ENCODE measurements around the gene NOTUM.

The NOTUM gene

DNA sequence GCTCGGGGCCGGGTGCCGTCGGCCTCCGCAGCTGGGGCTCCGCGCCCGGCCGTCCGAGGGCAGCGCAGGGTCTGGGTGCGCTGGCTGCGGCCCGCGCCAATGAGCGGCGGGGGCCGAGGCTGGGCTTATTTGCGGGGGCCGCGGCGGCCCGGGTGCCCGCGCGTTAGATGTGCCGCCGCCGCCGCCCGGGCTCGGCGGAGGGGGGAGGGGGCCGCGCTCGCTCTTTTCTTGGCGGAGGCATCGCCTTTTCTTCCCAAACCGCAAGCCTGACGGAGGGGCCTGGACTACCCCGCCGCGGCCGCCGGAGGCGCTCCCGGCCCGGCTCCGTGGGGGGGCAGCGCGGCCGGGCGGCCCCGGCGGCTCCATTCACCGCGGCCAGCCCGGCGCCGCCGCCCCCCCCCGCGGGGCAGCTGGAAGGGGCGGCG lies at the start of gene NOTUM:
Gene NOTUM, minus strand, starts transcription at position 101 of the 425 bp plus-strand sequence. CDS start 278 bp downstream, outside the sequence.
- no peak for TF ChIP-seq CTCF (conservative IDR thresholded peaks at IDR 0.05; ENCODE audit: control insufficient read depth, insufficient read depth, low read depth, low read length)
- no peak within 1 kb of the TSS for H3K4me3 ChIP-seq (ENCODE audit: control insufficient read depth, low read depth, low read length)
- no peak for DNase-seq (ENCODE audit: low read depth)

DNA sequence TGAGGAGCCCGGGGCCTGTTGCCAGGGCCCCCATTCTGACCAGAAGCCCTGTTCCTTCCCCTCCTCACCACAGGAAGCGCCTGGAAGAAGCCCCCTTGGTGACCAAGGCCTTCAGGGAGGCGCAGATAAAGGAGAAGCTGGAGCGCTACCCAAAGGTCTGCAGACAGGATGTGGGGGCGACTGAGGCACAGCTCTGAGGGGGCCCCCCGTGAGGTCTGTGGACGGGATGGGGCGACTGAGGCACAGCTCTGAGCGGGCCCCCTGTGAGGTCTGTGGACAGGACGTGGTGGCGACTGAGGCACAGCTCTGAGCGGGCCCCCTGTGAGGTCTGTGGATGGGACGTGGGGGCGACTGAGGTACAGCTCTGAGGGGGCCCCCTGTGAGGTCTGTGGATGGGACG lies 48.4 kb upstream of the NOTUM start:
- no peak overlapping the region for H3K4me3 ChIP-seq (ENCODE audit: control insufficient read depth, low read depth, low read length)
- no peak for TF ChIP-seq CTCF (conservative IDR thresholded peaks at IDR 0.05; ENCODE audit: control insufficient read depth, insufficient read depth, low read depth, low read length)
- DNase-seq (ENCODE audit: low read depth): no peak

- H3K4me3 ChIP-seq (ENCODE audit: control insufficient read depth, low read depth, low read length): no peak overlapping the region
- no peak for DNase-seq (ENCODE audit: low read depth)
- TF ChIP-seq CTCF (conservative IDR thresholded peaks at IDR 0.05; ENCODE audit: control insufficient read depth, insufficient read depth, low read depth, low read length): no peak
These were observed 48.0 kb upstream of the NOTUM start for GRCh38 chr17:82008941-82009405.

GRCh38 chr17:82008258-82008940 lies 47.4 kb upstream of the NOTUM start:
- H3K4me3 ChIP-seq (ENCODE audit: control insufficient read depth, low read depth, low read length): no peak overlapping the region
- no peak for TF ChIP-seq CTCF (conservative IDR thresholded peaks at IDR 0.05; ENCODE audit: control insufficient read depth, insufficient read depth, low read depth, low read length)
- no peak for DNase-seq (ENCODE audit: low read depth)

DNA sequence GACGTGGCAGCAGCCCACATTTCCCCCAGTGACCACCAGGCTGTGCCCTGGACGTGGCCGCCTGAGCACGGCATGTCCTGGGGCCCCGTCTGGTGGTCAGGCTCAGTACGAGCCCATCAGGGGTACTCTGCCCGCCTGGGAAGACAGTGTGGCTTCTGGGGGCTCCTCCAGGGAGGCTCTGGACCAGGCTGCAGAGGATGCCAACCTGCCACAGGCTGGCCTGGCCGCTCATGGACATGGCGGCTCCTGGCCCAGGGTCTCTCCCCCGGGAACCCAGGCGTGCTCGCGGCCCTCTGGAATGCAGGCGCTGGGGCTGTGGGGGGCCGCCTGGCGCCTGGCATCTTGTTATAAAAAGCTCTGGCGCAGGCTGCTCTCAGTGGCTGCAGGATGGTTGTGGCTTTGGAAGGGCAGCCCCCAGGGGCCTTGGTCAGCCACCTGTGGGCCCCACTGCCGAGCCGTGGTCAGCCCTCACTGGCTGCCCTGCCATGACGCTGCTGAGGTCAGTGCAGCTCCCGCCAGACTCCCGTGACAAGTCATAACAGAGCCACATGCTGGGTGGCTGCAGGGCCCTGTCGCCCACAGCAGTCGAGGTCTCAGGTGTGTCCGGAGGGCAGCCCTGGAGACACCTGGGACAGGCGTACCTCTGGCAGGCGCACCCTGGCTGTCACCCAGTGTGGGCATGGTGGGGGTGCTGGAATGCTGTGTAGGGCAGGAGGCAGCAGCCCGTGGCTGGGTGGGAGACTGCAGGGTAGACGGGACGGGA lies 46.7 kb upstream of the NOTUM start:
- no peak overlapping the region for H3K4me3 ChIP-seq (ENCODE audit: control insufficient read depth, low read depth, low read length)
- no peak for TF ChIP-seq CTCF (conservative IDR thresholded peaks at IDR 0.05; ENCODE audit: control insufficient read depth, insufficient read depth, low read depth, low read length)
- no peak for DNase-seq (ENCODE audit: low read depth)

DNA sequence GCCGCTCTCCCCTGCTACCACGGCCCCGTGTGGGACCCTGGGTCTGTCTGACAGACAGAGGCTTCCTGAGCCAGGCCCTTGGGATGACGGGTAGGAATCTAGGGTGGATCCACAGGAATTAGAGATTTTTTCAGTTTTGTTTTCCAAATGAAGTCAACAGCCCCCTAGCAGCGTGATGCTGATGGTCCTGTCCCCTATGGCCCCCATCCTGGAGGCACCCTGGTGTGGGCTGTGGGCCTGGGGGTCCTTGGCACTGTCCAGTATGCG lies 46.2 kb upstream of the NOTUM start:
- DNase-seq (ENCODE audit: low read depth): no peak
- TF ChIP-seq CTCF (conservative IDR thresholded peaks at IDR 0.05; ENCODE audit: control insufficient read depth, insufficient read depth, low read depth, low read length): no peak
- H3K4me3 ChIP-seq (ENCODE audit: control insufficient read depth, low read depth, low read length): no peak overlapping the region

All from fibroblast of mammary gland (primary cell).